Mucosa of stomach (tissue), 1 donor: ENCODE results near the gene MICALL2.

Experiments
- H3K27me3 ChIP-seq: one replicate; pipeline ENCODE4 v1.7.0; 2013; ENCODE audit warnings: mild to moderate bottlenecking, low read length; ENCODE audit not compliant: control insufficient read depth, insufficient read depth
- H3K36me3 ChIP-seq: one replicate; pipeline ENCODE4 v1.7.0; 2013; ENCODE audit warnings: low read length; ENCODE audit not compliant: control insufficient read depth, insufficient read depth
- H3K4me1 ChIP-seq: one replicate; pipeline ENCODE4 v1.7.0; 2013; ENCODE audit warnings: mild to moderate bottlenecking, low read length; ENCODE audit not compliant: control insufficient read depth, insufficient read depth
- H3K4me3 ChIP-seq: one replicate; pipeline ENCODE4 v1.7.0; 2013; ENCODE audit warnings: low read length
- H3K9ac ChIP-seq: one replicate; pipeline ENCODE4 v1.7.0; 2013; ENCODE audit warnings: mild to moderate bottlenecking, low read length, moderate library complexity
- H3K9me3 ChIP-seq: one replicate; pipeline ENCODE4 v1.7.0; 2013; ENCODE audit warnings: mild to moderate bottlenecking, low read length, moderate library complexity; ENCODE audit not compliant: control insufficient read depth
- donor health status: Pancreatic carcinoma.

Gene MICALL2

DNA sequence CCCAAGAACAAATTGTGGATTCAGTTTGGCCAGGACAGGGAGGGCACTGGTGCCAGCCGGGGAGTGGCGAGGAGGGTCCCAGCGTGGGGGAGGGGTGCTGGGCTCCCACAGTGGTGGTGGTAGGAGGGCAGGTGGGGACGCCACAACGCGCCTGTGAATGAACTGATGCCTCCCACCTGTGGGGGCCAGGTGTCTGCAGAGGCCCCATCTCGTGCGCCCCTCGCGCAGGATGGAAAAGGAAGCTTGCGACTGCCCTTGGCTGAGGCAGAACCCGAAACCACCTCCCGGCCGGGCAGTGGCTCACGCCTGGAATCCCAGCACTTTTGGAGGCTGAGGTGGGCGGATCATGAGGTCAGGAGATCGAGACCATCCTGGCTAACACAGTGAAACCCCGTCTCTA, 72.0 kb downstream of the MICALL2 start:
- peaks cover 3% of the 10 kb centered on the region for H3K9me3 ChIP-seq
- no peak overlapping the region for H3K4me3 ChIP-seq
- H3K27me3 ChIP-seq, result peaks cover 20% of the 10 kb centered on the region
- no peaks in the 10 kb centered on the region for H3K36me3 ChIP-seq
- H3K4me1 ChIP-seq, result no peaks in the 10 kb centered on the region
- no peak overlapping the region for H3K9ac ChIP-seq

- H3K4me3 ChIP-seq, result no peak overlapping the region
- no peaks in the 10 kb centered on the region for H3K36me3 ChIP-seq
- peaks cover 3% of the 10 kb centered on the region for H3K9me3 ChIP-seq
- H3K27me3 ChIP-seq, result peaks cover 20% of the 10 kb centered on the region
- no peaks in the 10 kb centered on the region for H3K4me1 ChIP-seq
- H3K9ac ChIP-seq, result no peak overlapping the region
These were observed 72.5 kb downstream of the MICALL2 start for GRCh38 chr7:1386623-1387220.

DNA sequence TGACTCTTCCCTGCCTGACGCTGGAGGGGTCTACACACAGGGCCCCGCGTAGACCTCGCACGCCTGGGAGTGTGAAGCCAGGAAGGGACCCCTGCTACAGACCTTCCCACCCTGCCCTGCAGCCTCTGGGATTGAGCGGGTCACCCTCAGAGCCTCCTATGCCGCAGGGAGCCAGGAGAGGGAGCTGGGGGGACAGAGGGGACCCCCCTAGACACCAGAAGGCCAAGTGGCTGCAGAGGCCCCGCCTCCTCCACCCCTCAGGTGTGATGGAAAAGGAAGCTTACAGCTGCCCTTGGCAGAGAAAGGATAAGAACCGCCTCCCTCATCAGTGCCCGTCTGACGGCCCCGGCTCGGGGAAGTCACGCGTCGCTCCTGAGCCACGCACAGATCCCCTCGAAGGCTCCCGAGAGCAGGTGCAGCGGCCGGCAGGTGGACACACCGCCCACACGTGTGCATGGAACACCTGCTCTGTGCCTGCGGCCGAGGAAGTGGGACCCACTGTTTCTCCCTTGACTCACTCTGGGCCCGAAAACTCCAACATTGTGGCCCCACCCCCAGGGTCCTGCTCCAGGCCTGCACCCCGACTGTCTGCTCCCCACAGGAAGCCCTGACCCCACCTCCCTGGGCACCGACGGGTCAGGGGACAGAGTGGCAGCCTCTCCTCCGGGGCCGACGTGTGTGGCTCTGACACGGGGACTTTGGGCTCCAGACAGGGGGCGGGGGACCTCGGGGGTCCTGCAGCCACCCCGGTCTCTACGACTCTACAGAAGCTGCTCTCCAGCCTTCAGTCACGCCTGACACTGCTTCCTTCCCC, 73.3 kb downstream of the MICALL2 start:
- Histone ChIP-seq H3K27me3 (peaks cover 20% of the 10 kb centered on the region), H3K9ac (no peak overlapping the region), H3K36me3 (no peaks in the 10 kb centered on the region)

DNA sequence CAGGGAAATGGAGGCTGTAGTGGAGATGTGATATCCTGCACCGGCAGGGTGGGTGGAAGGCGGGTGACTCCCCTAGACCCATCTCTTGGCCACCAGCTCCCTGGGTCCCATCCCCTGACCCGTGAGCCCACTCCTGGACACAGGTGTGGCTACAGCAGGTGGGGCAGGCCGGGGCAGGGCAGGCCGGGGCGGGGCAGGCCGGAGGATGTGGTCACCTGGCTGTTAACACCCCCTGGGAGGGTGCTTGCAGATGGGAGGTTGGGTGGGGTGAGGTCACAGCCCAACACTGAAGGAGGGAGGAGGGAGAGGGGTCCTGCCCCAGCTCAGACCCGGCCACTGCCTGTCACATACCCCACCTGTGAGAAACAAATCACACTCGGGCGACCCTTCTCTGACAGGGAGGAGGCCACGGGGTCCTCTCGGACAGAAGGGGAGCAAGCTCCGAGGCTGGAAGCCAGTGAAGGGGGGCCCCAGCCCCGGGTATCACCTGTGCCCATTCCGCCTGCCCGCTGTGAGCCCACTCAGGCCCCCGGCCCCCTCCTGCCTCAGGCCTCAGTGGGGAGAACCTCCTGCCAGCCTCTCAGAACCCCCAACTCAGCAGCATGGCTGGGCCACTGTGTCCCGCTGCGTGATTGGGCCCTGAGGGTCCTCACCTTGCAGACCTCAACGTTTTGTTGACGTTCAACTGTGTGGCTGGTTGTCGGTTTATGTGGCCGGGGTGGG, 74.0 kb downstream of the MICALL2 start:
- Histone ChIP-seq H3K27me3 (peaks cover 20% of the 10 kb centered on the region), H3K9me3 (no peaks in the 10 kb centered on the region), H3K9ac (no peak overlapping the region), H3K4me3 (no peak overlapping the region), H3K36me3 (no peaks in the 10 kb centered on the region), H3K4me1 (no peaks in the 10 kb centered on the region)

More for the DNA sequence above, 73.3 kb downstream of the MICALL2 start:
- no peaks in the 10 kb centered on the region for H3K4me1 ChIP-seq
- H3K9me3 ChIP-seq, result no peaks in the 10 kb centered on the region
- no peak overlapping the region for H3K4me3 ChIP-seq
